Measurements from ENCODE around the gene BRINP3. TPM values are rescaled to one million over a fixed set of nuclear protein-coding genes. Genes with fewer than 3 reads are reported as not detected.

BRINP3 gene
- total RNA-seq, 2 donors from 2014 or later, result not detected

GRCh38 chr1:190250368-190250767, 227.3 kb downstream of the BRINP3 start:
- no peak overlapping the region for H3K4me3 Mint-ChIP-seq
- H3K27ac Mint-ChIP-seq, result no peak overlapping the region
- no peak for TF ChIP-seq CTCF (conservative IDR thresholded peaks at IDR 0.05)
- H3K36me3 Mint-ChIP-seq (ENCODE audit: low read depth), result no peaks in the 10 kb centered on the region
- Histone ChIP-seq H3K4me3 (ENCODE audit: low read length) (no peak overlapping the region), H3K36me3 (ENCODE audit: control insufficient read depth, insufficient read depth, low read length) (no peaks in the 10 kb centered on the region), H3K27me3 (ENCODE audit: control insufficient read depth, insufficient read depth, low read length, poor library complexity, severe bottlenecking) (no peaks in the 10 kb centered on the region), H3K4me1 (ENCODE audit: control insufficient read depth, insufficient read depth, low read length) (no peaks in the 10 kb centered on the region), H3K27ac (ENCODE audit: low read depth, low read length) (no peak overlapping the region), H3K9me3 (ENCODE audit: control insufficient read depth, low read length) (no peaks in the 10 kb centered on the region), H3K9ac (ENCODE audit: extremely low read depth, low read length, poor library complexity, severe bottlenecking) (no peak overlapping the region)
- WGBS, 2 experiments (ENCODE audit: insufficient coverage in 1 of 2, insufficient read length in 1 of 2), result 92 to 100% methylated on average over 1 to 2 of the region's 2 CpGs
- H3K9me3 Mint-ChIP-seq, result no peaks in the 10 kb centered on the region
- no peaks in the 10 kb centered on the region for H3K4me1 Mint-ChIP-seq
- no peak for DNase-seq
- no peaks in the 10 kb centered on the region for H3K27me3 Mint-ChIP-seq (ENCODE audit: insufficient read depth)

- no peak for TF ChIP-seq CTCF (conservative IDR thresholded peaks at IDR 0.05)
- Histone ChIP-seq H3K9me3 (ENCODE audit: control insufficient read depth, low read length) (no peaks in the 10 kb centered on the region), H3K27me3 (ENCODE audit: control insufficient read depth, insufficient read depth, low read length, poor library complexity, severe bottlenecking) (no peaks in the 10 kb centered on the region), H3K4me1 (ENCODE audit: control insufficient read depth, insufficient read depth, low read length) (no peaks in the 10 kb centered on the region), H3K36me3 (ENCODE audit: control insufficient read depth, insufficient read depth, low read length) (no peaks in the 10 kb centered on the region), H3K9ac (ENCODE audit: extremely low read depth, low read length, poor library complexity, severe bottlenecking) (no peak overlapping the region), H3K27ac (ENCODE audit: low read depth, low read length) (no peak overlapping the region), H3K4me3 (ENCODE audit: low read length) (no peak overlapping the region)
- no peak overlapping the region for H3K4me3 Mint-ChIP-seq
- H3K4me1 Mint-ChIP-seq, result no peaks in the 10 kb centered on the region
- H3K27me3 Mint-ChIP-seq (ENCODE audit: insufficient read depth), result no peaks in the 10 kb centered on the region
- no peak for DNase-seq
- WGBS, 2 experiments (ENCODE audit: insufficient coverage in 1 of 2, insufficient read length in 1 of 2), result 64% methylated on average over 4 of the region's 4 CpGs; no CpG with 5 or more reads in 1 of the 2 experiments
- no peak overlapping the region for H3K27ac Mint-ChIP-seq
- no peaks in the 10 kb centered on the region for H3K9me3 Mint-ChIP-seq
- H3K36me3 Mint-ChIP-seq (ENCODE audit: low read depth), result no peaks in the 10 kb centered on the region
These were observed 233.3 kb downstream of the BRINP3 start for GRCh38 chr1:190244406-190244805.

GRCh38 chr1:190243056-190243455, 234.6 kb downstream of the BRINP3 start:
- Histone ChIP-seq H3K36me3 (ENCODE audit: control insufficient read depth, insufficient read depth, low read length) (no peaks in the 10 kb centered on the region), H3K27ac (ENCODE audit: low read depth, low read length) (no peak overlapping the region), H3K9me3 (ENCODE audit: control insufficient read depth, low read length) (no peaks in the 10 kb centered on the region), H3K9ac (ENCODE audit: extremely low read depth, low read length, poor library complexity, severe bottlenecking) (no peak overlapping the region), H3K4me1 (ENCODE audit: control insufficient read depth, insufficient read depth, low read length) (no peaks in the 10 kb centered on the region), H3K27me3 (ENCODE audit: control insufficient read depth, insufficient read depth, low read length, poor library complexity, severe bottlenecking) (no peaks in the 10 kb centered on the region), H3K4me3 (ENCODE audit: low read length) (no peak overlapping the region)
- Mint-ChIP-seq H3K27ac (no peak overlapping the region), H3K27me3 (ENCODE audit: insufficient read depth) (no peaks in the 10 kb centered on the region), H3K4me3 (no peak overlapping the region), H3K4me1 (no peaks in the 10 kb centered on the region), H3K9me3 (no peaks in the 10 kb centered on the region), H3K36me3 (ENCODE audit: low read depth) (no peaks in the 10 kb centered on the region)
- no peak for DNase-seq
- no peak for TF ChIP-seq CTCF (conservative IDR thresholded peaks at IDR 0.05)
